ENCODE results near the gene FOXRED1. TPM values are rescaled to one million over a fixed set of nuclear protein-coding genes. Genes with fewer than 3 reads are reported as not detected.

FOXRED1 gene
- total RNA-seq, 2 donors from 2014 or later, result 19.9 to 63.4 TPM

- H3K4me1 ChIP-seq, result no peaks in the 10 kb centered on the region
- no peaks in the 10 kb centered on the region for H3K27me3 ChIP-seq
- H3K9ac ChIP-seq (ENCODE audit: low read depth in 2 of 2, low read length in 2 of 2), result no peak overlapping the region
- no peak overlapping the region for H3K4me3 ChIP-seq
- no peaks in the 10 kb centered on the region for H3K9me3 ChIP-seq
- H3K36me3 ChIP-seq, result no peaks in the 10 kb centered on the region
- intact Hi-C loops (cut with DNase I), result no loop called here
- no peak for TF ChIP-seq CTCF (IDR thresholded peaks at IDR 0.05)
- no peak overlapping the region for H3K27ac ChIP-seq
- DNase-seq, result no peak
Measured at GRCh38 chr11:126277322-126277721, 8.4 kb downstream of the FOXRED1 start.

GRCh38 chr11:126277780-126278179 is 8.8 kb downstream of the FOXRED1 start:
- no peaks in the 10 kb centered on the region for H3K9me3 ChIP-seq
- no peaks in the 10 kb centered on the region for H3K4me1 ChIP-seq
- no peak overlapping the region for H3K27ac ChIP-seq
- H3K27me3 ChIP-seq, result no peaks in the 10 kb centered on the region
- no peaks in the 10 kb centered on the region for H3K36me3 ChIP-seq
- H3K4me3 ChIP-seq, result no peak overlapping the region
- H3K9ac ChIP-seq (ENCODE audit: low read depth in 2 of 2, low read length in 2 of 2), result no peak overlapping the region
- intact Hi-C loops (cut with DNase I), result no loop called here
- no peak for TF ChIP-seq CTCF (IDR thresholded peaks at IDR 0.05)
- no peak for DNase-seq

GRCh38 chr11:126279191-126279590 is 10.2 kb downstream of the FOXRED1 start:
- H3K4me3 ChIP-seq, result no peak overlapping the region
- DNase-seq, result no peak
- intact Hi-C loops (cut with DNase I), result no loop called here
- no peaks in the 10 kb centered on the region for H3K27me3 ChIP-seq
- no peaks in the 10 kb centered on the region for H3K36me3 ChIP-seq
- peaks cover 6% of the 10 kb centered on the region for H3K4me1 ChIP-seq
- no peaks in the 10 kb centered on the region for H3K9me3 ChIP-seq
- no peak overlapping the region for H3K27ac ChIP-seq
- H3K9ac ChIP-seq (ENCODE audit: low read depth in 2 of 2, low read length in 2 of 2), result no peak overlapping the region
- TF ChIP-seq CTCF (IDR thresholded peaks at IDR 0.05), result no peak

GRCh38 chr11:126280595-126280994 is 11.6 kb downstream of the FOXRED1 start:
- no peak overlapping the region for H3K27ac ChIP-seq

GRCh38 chr11:126281245-126281644 is 12.3 kb downstream of the FOXRED1 start:
- Histone ChIP-seq H3K4me1 (peaks cover 7% of the 10 kb centered on the region), H3K9me3 (no peaks in the 10 kb centered on the region), H3K27me3 (no peaks in the 10 kb centered on the region), H3K36me3 (no peaks in the 10 kb centered on the region), H3K27ac (no peak overlapping the region), H3K9ac (ENCODE audit: low read depth in 2 of 2, low read length in 2 of 2) (no peak overlapping the region), H3K4me3 (no peak overlapping the region)
- no peak for DNase-seq
- no peak for TF ChIP-seq CTCF (IDR thresholded peaks at IDR 0.05)
- intact Hi-C loops (cut with DNase I), result no loop called here

More at GRCh38 chr11:126280595-126280994, 11.6 kb downstream of the FOXRED1 start:
- no peaks in the 10 kb centered on the region for H3K36me3 ChIP-seq
- peaks cover 7% of the 10 kb centered on the region for H3K4me1 ChIP-seq
- no peak for TF ChIP-seq CTCF (IDR thresholded peaks at IDR 0.05)
- no peaks in the 10 kb centered on the region for H3K9me3 ChIP-seq
- intact Hi-C loops (cut with DNase I), result no loop called here
- H3K9ac ChIP-seq (ENCODE audit: low read depth in 2 of 2, low read length in 2 of 2), result no peak overlapping the region
- DNase-seq, result no peak
- H3K27me3 ChIP-seq, result no peaks in the 10 kb centered on the region
- H3K4me3 ChIP-seq, result no peak overlapping the region
